Neural crest cell (in vitro differentiated cells): ENCODE data around the gene NCAPH2. TPM values are rescaled to one million over a fixed set of nuclear protein-coding genes. Genes with fewer than 3 reads are reported as not detected.

Experiments
- DNase-seq: peaks from one replicate; pipeline ENCODE4 v3.0.0; 2021; ENCODE audit warnings: low read depth, mixed read lengths, low spot score
- H3K27ac Mint-ChIP-seq: one replicate; pipeline ENCODE4 v1.8.0; 2021; ENCODE audit warnings: mild to moderate bottlenecking, mixed read lengths; ENCODE audit not compliant: unreplicated experiment
- H3K27me3 Mint-ChIP-seq: 2 replicates; pipeline ENCODE4 v1.8.0; 2021; ENCODE audit warnings: low read depth, mild to moderate bottlenecking, mixed read lengths
- H3K36me3 Mint-ChIP-seq: 2 replicates; pipeline ENCODE4 v1.8.0; 2021; ENCODE audit warnings: low read depth, mild to moderate bottlenecking, mixed read lengths
- H3K4me1 Mint-ChIP-seq: 2 replicates; pipeline ENCODE4 v1.8.0; 2021; ENCODE audit warnings: mixed read lengths
- H3K4me3 Mint-ChIP-seq: one replicate; pipeline ENCODE4 v1.8.0; 2021; ENCODE audit warnings: mild to moderate bottlenecking, mixed read lengths
- H3K9me3 Mint-ChIP-seq: 2 replicates; pipeline ENCODE4 v1.8.0; 2021; ENCODE audit warnings: mixed read lengths
- CTCF ChIP-seq: fragments of 200-600 bp; sonication (generic); conservative IDR thresholded peaks from 2 replicates; pipeline ENCODE4 v1.5.0; 2021; ENCODE audit warnings: antibody characterized with exemption, mild to moderate bottlenecking
- total RNA-seq: library from RNA; stranded (reverse); gene quantifications from 2 replicates; pipeline ENCODE4 v1.2.1, GENCODE V29; 2021

NCAPH2 gene
- total RNA-seq, 1 donor from 2014 or later, result 114 TPM

- DNase-seq, result no peak
- no peak for TF ChIP-seq CTCF
- no peak within 1 kb of the TSS for H3K4me3 Mint-ChIP-seq
- no peaks in the 10 kb centered on the region for H3K9me3 Mint-ChIP-seq
- peak within 1 kb of the TSS; percentile 22 for H3K27ac Mint-ChIP-seq
- no peaks in the 10 kb centered on the region for H3K4me1 Mint-ChIP-seq
- H3K36me3 Mint-ChIP-seq, result no peaks in the 10 kb centered on the region
- peaks cover 10% of the 10 kb centered on the region for H3K27me3 Mint-ChIP-seq
These were observed 21.3 kb upstream of the NCAPH2 start, which contains the start of gene MIOX for GRCh38 chr22:50486561-50487289. MIOX (plus strand) TSS chr22:50486859; CDS start chr22:50486898, 39 bp downstream.

- Mint-ChIP-seq H3K27me3 (peaks cover 6% of the 10 kb centered on the region), H3K36me3 (no peaks in the 10 kb centered on the region), H3K4me3 (no peak overlapping the region), H3K27ac (no peak overlapping the region), H3K4me1 (no peaks in the 10 kb centered on the region), H3K9me3 (no peaks in the 10 kb centered on the region)
- no peak for DNase-seq
- TF ChIP-seq CTCF, result no peak
These were observed 20.6 kb upstream of the NCAPH2 start for GRCh38 chr22:50487290-50488005.

GRCh38 chr22:50488006-50488677 lies 19.9 kb upstream of the NCAPH2 start:
- H3K9me3 Mint-ChIP-seq, result no peaks in the 10 kb centered on the region

GRCh38 chr22:50488886-50489285 lies 19.1 kb upstream of the NCAPH2 start:
- Mint-ChIP-seq H3K9me3 (no peaks in the 10 kb centered on the region), H3K27me3 (peaks cover 3% of the 10 kb centered on the region), H3K36me3 (no peaks in the 10 kb centered on the region), H3K4me3 (no peak overlapping the region), H3K4me1 (no peaks in the 10 kb centered on the region), H3K27ac (no peak overlapping the region)
- TF ChIP-seq CTCF, result no peak
- no peak for DNase-seq

More at GRCh38 chr22:50488006-50488677, 19.9 kb upstream of the NCAPH2 start:
- Mint-ChIP-seq H3K27me3 (peaks cover 4% of the 10 kb centered on the region), H3K36me3 (no peaks in the 10 kb centered on the region), H3K27ac (no peak overlapping the region), H3K4me1 (no peaks in the 10 kb centered on the region), H3K4me3 (no peak overlapping the region)
- no peak for TF ChIP-seq CTCF
- DNase-seq, result no peak

- H3K36me3 Mint-ChIP-seq, result no peaks in the 10 kb centered on the region
- DNase-seq, result no peak
- H3K4me1 Mint-ChIP-seq, result no peaks in the 10 kb centered on the region
- peaks cover 3% of the 10 kb centered on the region for H3K27me3 Mint-ChIP-seq
- TF ChIP-seq CTCF, result no peak
- H3K4me3 Mint-ChIP-seq, result no peak overlapping the region
- no peaks in the 10 kb centered on the region for H3K9me3 Mint-ChIP-seq
- no peak overlapping the region for H3K27ac Mint-ChIP-seq
These were observed 18.4 kb upstream of the NCAPH2 start for GRCh38 chr22:50489363-50490243.
